Stimulated activated CD4-positive, alpha-beta T cell treated with anti-CD3 and anti-CD28 coated beads, TNF-alpha, amount 100 ng/mL, for 4 hours (primary cell): ENCODE measurements around the gene KRT38.
"Not testable (repeated sequence)": the region's sequence is repeated elsewhere in the genome, so short reads cannot be mapped to it uniquely, and the experiment has no call there.

Experiments
- DNase-seq, 3 experiments: peaks; one replicate each; pipeline ENCODE4 v3.0.0-alpha.2; 2020; ENCODE audit warnings: low read depth in 3 of 3

KRT38 gene

GRCh38 chr17:41462705-41463104 is 21.9 kb upstream of the KRT38 start:
- no peak for DNase-seq

GRCh38 chr17:41457676-41458075 is 16.9 kb upstream of the KRT38 start:
- DNase-seq: no peak

DNA sequence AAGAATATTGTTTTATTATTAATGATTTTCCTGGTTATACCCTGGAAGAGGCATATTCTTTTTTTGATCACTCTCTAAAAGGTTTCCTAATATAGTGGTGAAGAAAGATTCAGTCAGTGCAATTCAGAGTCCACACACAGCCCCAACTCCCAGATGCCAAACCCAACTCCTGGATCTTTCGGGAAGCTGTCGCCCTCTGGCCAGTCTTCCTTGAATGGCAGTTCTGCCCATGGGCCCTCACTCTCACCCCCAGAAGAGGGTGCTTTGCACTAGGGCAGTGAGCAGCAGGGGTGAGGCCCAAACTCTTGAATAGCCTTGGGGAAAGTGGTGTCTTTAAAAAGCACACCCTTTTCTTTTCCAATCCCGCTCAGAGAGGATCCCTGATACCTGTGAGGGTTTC is 15.4 kb upstream of the KRT38 start:
- no peak for DNase-seq

GRCh38 chr17:41455236-41455635 is 14.5 kb upstream of the KRT38 start:
- no peak for DNase-seq

DNA sequence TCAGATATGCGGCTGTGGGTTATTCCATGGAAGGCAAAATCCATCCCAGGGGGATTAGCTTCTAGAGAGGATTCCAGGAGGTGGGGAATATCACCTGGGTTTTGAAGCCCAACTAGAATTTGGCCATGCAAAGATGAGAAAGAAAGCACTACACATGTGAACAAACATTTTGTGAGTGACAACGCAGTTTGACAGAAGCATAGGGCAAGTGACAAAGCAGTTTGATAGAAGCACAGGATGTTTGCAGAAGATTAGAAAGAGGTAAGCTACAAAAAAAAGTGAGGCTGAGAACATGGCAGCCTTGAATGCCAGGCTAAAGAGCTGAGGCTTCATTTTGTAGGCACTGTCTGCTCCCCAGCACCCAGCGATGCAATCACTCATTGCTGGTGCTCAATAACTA is 12.3 kb upstream of the KRT38 start:
- no peak for DNase-seq

DNA sequence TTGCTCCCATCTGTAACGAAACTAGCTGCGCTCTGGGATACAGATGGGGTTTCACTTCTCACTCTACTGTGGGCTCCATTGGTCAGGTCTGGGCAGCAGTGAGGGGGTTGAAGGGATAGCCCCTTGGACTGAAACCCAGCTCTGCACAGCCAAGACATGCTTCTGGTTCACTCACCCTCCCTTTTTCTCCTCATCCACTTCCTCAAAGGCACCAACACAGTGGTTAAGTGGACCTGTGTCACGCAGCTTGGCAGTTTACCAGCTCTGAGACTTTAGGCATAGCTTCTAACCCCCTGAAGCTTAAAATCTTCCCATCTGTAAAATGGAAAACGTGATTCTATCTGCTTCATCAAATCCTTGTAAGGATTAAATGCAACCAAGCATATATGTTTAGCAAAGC is 11.5 kb upstream of the KRT38 start:
- no peak for DNase-seq

DNA sequence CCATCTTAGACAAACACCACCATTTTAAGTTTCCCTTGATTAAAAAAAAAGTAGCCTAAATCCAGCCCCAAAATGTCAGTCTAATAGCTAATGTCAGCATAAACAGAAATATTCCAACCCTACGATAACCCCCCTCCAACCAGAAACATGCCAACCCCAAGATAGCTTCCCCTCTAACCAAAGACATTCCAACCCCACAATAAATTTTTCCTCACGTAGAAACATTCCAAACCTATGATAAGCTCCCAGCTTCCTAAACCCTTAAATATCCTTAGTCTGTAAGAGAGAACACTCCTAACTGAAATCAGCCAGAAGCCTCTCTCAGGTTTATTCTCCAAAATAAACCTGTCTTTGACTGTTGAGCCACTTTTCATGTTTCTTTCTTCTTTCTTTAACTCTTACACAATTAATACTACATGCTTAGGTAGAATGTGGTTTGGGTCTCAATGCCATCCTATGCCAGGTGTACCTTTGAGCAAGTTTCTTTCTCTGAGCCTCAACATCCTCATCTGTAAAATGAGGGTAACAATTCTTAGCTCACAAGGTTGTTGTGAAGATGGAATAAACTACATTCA is 10.5 kb upstream of the KRT38 start:
- no peak for DNase-seq

DNA sequence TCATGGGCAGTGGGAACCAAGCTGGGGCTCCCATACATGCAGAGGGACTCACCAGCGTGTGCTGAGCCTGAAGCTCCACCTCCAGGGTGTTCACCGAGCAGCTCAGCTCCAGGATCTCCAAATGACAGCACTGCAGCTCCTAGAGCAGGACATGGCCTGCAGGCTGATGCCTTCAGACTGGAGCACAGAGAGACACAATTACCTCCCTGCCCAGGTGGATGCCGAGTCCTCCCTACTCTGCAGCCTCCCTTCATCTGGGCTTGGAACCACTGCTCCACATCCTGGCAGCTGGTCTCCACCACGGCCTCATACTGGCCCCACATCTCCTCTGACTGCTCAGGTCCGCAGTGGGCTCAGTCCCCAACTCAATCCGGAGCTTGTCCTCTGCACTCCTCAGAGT is 8.2 kb upstream of the KRT38 start:
- no peak for DNase-seq

GRCh38 chr17:41448506-41448905 is 7.7 kb upstream of the KRT38 start:
- no peak for DNase-seq

DNA sequence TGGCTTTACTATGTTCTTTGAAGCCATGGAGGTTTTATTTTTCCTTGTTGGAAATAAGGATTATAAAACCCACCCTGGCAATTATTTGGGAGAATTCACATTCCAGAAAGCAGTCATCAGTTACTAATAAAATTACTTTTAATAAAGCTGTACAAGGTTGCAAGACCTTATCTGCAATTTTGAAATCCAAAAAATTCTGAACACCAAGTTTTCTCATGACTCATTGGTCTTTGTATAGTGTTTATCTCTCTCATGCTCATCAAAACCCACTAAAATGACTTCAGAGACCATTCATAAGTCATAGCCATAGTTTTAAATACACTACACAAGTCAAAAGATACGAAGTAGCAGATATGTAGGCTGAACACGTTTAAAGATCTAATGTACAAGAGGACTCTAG is 6.0 kb upstream of the KRT38 start:
- no peak for DNase-seq

GRCh38 chr17:41444640-41445039 is 3.9 kb upstream of the KRT38 start:
- no peak for DNase-seq

GRCh38 chr17:41444186-41444585 is 3.4 kb upstream of the KRT38 start:
- DNase-seq: no peak

GRCh38 chr17:41442739-41443138 is 2.0 kb upstream of the KRT38 start:
- no peak for DNase-seq

DNA sequence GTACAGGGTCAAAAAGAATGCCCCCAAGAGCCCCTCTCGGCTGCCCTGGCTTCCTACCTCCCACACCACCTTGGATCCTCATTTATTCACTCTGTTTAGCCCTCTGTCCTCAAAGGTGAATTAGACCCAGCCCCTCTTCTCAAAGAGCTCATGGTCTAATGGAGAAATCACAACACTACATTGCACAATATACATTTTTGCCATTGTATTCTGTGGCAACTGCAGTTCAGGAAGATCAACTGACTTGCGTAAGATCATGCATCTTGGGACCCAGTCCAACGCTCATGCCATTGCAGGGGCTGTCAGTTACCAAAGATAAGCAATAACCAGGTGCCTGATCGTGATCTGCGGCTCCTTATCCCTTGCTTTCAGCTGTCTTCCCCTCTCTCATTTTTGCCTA is 1.4 kb downstream of the KRT38 start:
- no peak for DNase-seq

DNA sequence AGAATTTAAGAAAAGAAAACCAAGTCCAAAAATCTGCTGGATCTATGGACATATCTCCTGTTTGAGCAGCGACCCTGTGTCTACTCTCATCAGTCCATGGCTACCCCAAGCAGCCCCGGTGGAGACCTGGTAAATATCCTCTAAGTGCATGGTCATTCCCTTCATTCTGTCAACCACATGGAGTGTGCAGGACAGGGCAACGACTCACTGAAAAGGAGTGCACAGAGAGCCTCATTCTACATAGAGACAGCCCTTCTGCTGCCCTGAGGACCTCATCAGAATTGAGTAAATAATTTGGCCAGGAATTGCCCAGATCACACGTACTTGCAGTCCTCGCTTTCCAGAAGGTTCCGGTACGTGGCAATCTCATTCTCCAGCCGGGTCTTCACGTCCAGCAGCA is 3.0 kb downstream of the KRT38 start:
- no peak for DNase-seq

- DNase-seq: no peak
Observed at GRCh38 chr17:41437254-41437653, 3.5 kb downstream of the KRT38 start.

- no peak for DNase-seq
Observed at GRCh38 chr17:41434415-41434814, 6.4 kb downstream of the KRT38 start.

DNA sequence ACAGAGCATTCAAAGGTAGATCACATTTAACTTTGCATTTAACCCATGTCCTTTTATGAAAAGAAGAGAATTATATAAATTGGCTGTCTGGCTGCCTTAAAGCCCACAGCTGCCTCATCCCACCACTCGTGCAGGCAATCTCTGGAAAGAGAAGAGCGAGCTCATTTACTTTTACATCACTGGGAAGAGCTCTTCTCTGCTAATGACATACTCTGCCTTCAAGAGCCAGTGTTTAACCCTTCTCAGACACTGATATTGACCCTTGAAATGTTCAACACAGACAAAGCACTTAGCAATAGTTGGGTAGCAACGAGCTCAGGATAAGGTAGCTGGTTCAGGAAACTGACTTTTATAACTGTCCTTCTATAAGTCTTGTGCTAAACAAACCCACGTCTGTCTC is 6.8 kb downstream of the KRT38 start:
- DNase-seq: no peak

GRCh38 chr17:41433586-41433985 is 7.2 kb downstream of the KRT38 start:
- DNase-seq: no peak

DNA sequence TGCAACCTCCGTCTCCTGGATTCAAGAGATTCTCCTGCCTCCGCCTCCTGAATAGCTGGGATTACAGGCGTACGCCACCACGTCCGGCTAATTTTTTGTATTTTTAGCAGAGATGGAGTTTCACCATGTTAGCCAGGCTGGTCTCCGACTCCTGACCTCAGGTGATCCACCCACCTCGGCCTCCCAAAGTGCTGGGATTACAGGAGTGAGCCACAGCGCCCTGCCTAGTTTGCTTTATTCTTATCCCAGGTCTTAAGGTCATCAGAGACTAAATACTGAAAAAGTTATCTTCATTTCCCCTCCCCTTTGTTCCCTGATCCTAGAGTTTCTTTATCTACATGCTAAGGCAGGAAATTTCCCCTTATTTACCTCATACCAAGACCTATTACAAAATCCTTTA is 10.4 kb downstream of the KRT38 start:
- DNase-seq: not testable (repeated sequence)

DNA sequence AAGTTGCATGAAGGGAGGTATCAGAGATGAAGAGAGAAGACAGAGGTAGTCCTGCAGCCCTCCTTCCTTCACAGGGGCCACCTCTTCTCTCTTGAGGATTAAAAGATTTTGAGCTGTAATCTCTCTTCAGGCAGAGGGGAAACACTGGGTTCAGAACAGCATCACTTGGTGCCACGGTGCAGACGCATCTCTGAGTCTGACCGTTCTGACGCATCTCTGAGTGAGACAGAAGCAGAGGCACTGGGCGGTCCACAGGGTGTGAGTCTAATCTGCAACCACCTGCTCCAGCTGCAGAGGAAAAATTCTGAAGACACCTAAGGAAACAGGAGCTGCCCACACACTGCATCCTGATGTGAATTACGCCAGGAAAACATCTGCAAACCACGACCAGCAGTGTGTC is 11.1 kb downstream of the KRT38 start:
- DNase-seq: no peak

DNA sequence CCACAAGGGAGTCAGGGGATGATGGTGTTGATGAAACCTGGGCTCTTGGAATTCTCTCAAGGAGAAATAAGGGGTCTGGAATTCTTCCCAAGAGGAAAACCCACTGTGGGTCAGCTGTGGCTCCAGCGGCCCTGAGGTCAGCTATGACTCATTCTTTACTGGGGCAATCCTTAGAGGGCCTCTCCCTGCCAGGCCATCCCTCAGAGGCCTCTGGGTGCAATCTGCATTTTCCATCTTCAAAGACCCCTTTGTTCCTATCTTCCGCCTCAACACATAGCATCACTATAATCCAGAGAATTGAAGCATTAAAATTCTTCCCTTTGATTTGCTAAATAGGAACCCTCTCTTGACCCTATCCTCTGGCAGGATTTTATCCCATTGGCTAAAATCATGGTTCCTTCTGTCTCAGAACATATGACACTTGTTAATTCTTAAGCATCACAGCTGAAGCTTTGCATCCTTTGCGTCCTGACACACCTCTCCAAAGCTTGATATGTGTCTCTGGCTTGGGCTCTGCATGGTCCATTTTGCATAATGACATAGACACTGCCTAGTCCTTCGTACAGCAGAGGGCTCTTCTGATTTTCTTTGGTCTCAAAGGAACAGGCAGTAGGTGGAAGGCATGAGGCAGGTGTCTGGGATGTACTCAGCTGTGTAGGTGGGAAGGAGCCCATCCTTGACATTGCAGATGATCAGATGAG is 12.0 kb downstream of the KRT38 start:
- DNase-seq: no peak

DNA sequence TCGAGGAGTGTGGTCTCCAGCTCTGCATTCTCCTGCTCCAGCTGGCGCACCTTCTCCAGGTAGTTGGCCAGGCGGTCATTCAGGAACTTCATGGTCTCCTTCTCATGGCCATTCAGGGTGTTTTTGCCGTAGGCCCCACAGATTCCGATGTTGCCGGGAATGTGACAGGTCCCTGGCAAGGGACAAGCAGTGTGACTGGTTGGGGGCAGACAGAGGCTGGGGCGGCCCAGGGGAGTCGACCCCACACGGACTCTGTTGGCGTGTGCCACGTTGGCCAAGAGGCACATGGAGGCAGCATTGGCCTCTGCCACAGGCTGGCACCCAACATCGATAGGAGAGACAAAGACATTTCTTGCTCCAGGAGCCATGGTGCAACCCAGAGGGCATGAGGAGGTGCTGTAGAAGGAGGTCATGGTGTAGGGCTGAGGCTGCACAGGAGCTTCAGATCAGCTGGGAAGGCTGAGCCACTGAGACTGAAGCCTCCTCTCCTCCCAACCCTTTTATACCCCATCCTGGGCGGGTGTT is 16.6 kb downstream of the KRT38 start, which contains the start of gene KRT37:
Gene KRT37 (minus strand): TSS at position 475 of the 525 bp plus-strand sequence. CDS start 62 bp downstream, at position 413.
- DNase-seq: no peak

DNA sequence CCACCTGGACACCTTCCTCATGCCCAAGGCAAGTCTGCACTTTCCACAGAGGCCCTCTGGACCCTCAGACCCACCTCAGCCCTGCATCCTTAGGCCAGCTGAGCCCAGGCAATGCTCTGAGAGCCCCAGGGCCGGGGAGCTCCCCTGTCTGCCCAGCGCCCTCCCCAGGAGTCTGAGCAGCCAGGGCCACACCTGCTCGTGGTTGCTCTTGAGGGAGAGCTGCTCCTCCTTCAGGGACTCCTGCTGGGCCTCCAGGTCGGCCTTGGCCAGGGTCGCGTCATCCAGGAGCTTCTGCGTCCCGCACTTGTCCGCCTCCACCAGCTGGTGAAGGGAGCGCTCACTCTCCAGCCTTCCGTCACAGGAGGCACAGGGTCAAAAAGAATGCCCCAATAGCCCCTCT is 18.2 kb downstream of the KRT38 start:
- not testable (repeated sequence) for DNase-seq
